OCI-LY1 (cell line): Measurements from ENCODE around the gene MANSC1.

Experiments
- H2AFZ ChIP-seq: fragments of 200-600 bp; sonication (generic), shearing (Covaris generic); 2 replicates; pipeline ENCODE4 v1.6.0; 2014; ENCODE audit warnings: antibody characterized with exemption, mild to moderate bottlenecking, low read length
- H3F3A ChIP-seq: fragments of 200-600 bp; sonication (generic), shearing (Covaris generic); 2 replicates; pipeline ENCODE4 v1.6.0; 2014; ENCODE audit warnings: mild to moderate bottlenecking, antibody characterized with exemption, low read length, moderate library complexity; ENCODE audit not compliant: insufficient read depth
- H3K27ac ChIP-seq: fragments of 200-600 bp; sonication (generic); 2 replicates; pipeline ENCODE4 v1.5.1; 2014; ENCODE audit warnings: low read length, mixed run types, mild to moderate bottlenecking, low read depth; ENCODE audit not compliant: poor library complexity, severe bottlenecking
- H3K27me3 ChIP-seq: fragments of 200-600 bp; sonication (generic); 2 replicates; pipeline ENCODE4 v1.6.0; 2014; ENCODE audit warnings: antibody characterized with exemption, mild to moderate bottlenecking, low read length, moderate library complexity; ENCODE audit not compliant: insufficient read depth
- H3K36me3 ChIP-seq: fragments of 200-600 bp; sonication (generic); 2 replicates; pipeline ENCODE4 v1.6.1; 2014; ENCODE audit warnings: mild to moderate bottlenecking, antibody characterized with exemption, low read length, moderate library complexity, mixed read lengths; ENCODE audit not compliant: insufficient read depth
- H3K4me1 ChIP-seq: fragments of 200-600 bp; sonication (generic); 2 replicates; pipeline ENCODE4 v1.5.1; 2014; ENCODE audit warnings: mild to moderate bottlenecking, low read length, moderate library complexity; ENCODE audit not compliant: insufficient read depth, severe bottlenecking
- H3K4me2 ChIP-seq: fragments of 200-600 bp; sonication (generic), shearing (Covaris generic); 2 replicates; pipeline ENCODE4 v1.6.1; 2014; ENCODE audit warnings: low read length
- H3K4me3 ChIP-seq: fragments of 200-600 bp; sonication (generic); 2 replicates; pipeline ENCODE4 v1.5.1; 2014; ENCODE audit warnings: low read length, low read depth, mild to moderate bottlenecking, mixed read lengths; ENCODE audit not compliant: poor library complexity, severe bottlenecking
- H3K79me2 ChIP-seq: fragments of 200-600 bp; shearing (Covaris generic); 2 replicates; pipeline ENCODE4 v1.6.1; 2016; ENCODE audit warnings: mixed run types, low read length, mixed read lengths; ENCODE audit not compliant: insufficient read depth
- H3K9ac ChIP-seq: fragments of 200-600 bp; sonication (generic), shearing (Covaris generic); 2 replicates; pipeline ENCODE4 v1.6.1; 2014; ENCODE audit warnings: mild to moderate bottlenecking, low read length, mixed read lengths
- H3K9me2 ChIP-seq: fragments of 200-600 bp; sonication (generic), shearing (Covaris generic); 2 replicates; pipeline ENCODE4 v1.6.1; 2014; ENCODE audit warnings: low read depth, mild to moderate bottlenecking, low read length, mixed read lengths
- H3K9me3 ChIP-seq: fragments of 200-600 bp; shearing (Covaris generic); 2 replicates; pipeline ENCODE4 v1.6.1; 2014; ENCODE audit warnings: low read length, mixed read lengths
- H4K20me1 ChIP-seq: fragments of 200-600 bp; sonication (generic), shearing (Covaris generic); 2 replicates; pipeline ENCODE4 v1.6.0; 2016; ENCODE audit warnings: mild to moderate bottlenecking, low read length; ENCODE audit not compliant: insufficient read depth
- EZH2 ChIP-seq: fragments of 200-600 bp; sonication (generic), shearing (Covaris generic); IDR thresholded peaks from 2 replicates; pipeline ENCODE4 v1.8.0; 2017; ENCODE audit warnings: borderline replicate concordance, mixed run types, mild to moderate bottlenecking, antibody characterized with exemption, low read length, moderate library complexity, mixed read lengths
- TF ChIP-seq, protein P1 (sequence below): fragments of 200-600 bp; sonication (generic), shearing (Covaris generic); IDR thresholded peaks from 2 replicates; pipeline ENCODE4 v1.5.1; 2017; ENCODE audit warnings: mild to moderate bottlenecking, antibody characterized with exemption, low read length, moderate library complexity, mixed read lengths

The MANSC1 gene

DNA sequence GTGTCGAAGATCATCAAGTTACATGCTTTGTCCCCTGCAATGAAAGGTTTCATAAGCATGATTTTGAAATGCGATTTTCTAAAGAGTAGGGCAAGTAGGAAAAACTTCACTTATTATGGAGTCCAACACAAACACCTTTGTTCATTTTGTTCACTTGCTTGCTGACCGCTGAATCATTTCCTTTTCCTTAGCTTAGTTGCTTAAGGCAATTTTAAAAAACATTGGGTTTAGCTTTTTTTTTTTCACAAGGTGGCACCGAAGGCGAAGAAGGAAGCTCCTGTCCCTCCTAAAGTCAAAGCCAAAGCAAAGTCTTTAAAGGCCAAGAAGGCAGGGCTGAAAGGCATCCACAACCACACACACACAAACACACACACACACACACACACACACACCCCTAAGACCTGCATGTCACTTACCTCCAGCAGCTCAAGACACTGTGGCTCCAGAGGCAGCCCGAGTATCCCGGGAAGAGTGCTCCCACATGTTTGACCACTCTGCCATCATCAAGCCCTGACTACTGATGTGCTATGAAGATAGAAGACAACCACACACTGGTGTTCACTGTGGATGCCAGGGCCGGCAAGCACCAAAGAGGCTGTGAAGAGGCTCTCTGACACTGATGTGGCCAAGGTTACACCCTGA is 11.4 kb downstream of the MANSC1 start:
- Histone ChIP-seq H3K9me3 (no peaks in the 10 kb centered on the region), H3K9ac (no peak overlapping the region), H3K9me2 (no peaks in the 10 kb centered on the region), H3K4me1 (no peaks in the 10 kb centered on the region), H3K79me2 (no peaks in the 10 kb centered on the region), H3K4me2 (no peak overlapping the region), H3F3A (no peaks in the 10 kb centered on the region), H3K27ac (no peak overlapping the region), H3K4me3 (no peak overlapping the region), H2AFZ (no peak overlapping the region), H3K27me3 (no peaks in the 10 kb centered on the region; the same call in 1 of the 2 replicates), H3K36me3 (no peaks in the 10 kb centered on the region), H4K20me1 (no peaks in the 10 kb centered on the region)
- no peak for TF ChIP-seq EZH2
- TF ChIP-seq, protein P1, sequence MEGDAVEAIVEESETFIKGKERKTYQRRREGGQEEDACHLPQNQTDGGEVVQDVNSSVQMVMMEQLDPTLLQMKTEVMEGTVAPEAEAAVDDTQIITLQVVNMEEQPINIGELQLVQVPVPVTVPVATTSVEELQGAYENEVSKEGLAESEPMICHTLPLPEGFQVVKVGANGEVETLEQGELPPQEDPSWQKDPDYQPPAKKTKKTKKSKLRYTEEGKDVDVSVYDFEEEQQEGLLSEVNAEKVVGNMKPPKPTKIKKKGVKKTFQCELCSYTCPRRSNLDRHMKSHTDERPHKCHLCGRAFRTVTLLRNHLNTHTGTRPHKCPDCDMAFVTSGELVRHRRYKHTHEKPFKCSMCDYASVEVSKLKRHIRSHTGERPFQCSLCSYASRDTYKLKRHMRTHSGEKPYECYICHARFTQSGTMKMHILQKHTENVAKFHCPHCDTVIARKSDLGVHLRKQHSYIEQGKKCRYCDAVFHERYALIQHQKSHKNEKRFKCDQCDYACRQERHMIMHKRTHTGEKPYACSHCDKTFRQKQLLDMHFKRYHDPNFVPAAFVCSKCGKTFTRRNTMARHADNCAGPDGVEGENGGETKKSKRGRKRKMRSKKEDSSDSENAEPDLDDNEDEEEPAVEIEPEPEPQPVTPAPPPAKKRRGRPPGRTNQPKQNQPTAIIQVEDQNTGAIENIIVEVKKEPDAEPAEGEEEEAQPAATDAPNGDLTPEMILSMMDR = no peak

DNA sequence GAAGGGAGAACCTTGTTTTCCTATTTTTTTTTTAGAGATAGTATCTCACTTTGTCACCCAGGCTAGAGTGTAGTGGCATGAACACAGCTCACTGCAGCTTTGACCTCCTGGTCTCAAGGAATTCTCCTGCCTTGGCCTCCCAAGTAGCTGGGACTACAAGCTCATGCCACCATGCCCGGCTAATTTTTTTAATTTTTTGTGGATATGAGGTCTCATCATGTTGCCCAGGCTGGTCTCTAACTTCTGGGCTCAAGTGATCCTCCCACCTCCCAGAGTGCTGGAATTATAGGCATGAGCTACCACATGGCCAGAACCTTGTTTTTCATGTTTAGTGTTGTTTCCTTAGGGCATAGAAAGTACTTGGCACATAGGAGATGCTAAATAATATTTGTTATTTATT is 13.5 kb downstream of the MANSC1 start:
- Histone ChIP-seq H3K27me3 (no peaks in the 10 kb centered on the region; the same call in 1 of the 2 replicates), H3K9me2 (no peaks in the 10 kb centered on the region), H3K4me1 (no peaks in the 10 kb centered on the region), H2AFZ (no peak overlapping the region), H4K20me1 (no peaks in the 10 kb centered on the region), H3K36me3 (no peaks in the 10 kb centered on the region), H3K9ac (no peak overlapping the region), H3F3A (no peaks in the 10 kb centered on the region), H3K79me2 (no peaks in the 10 kb centered on the region), H3K4me3 (no peak overlapping the region), H3K27ac (no peak overlapping the region), H3K9me3 (no peaks in the 10 kb centered on the region), H3K4me2 (no peak overlapping the region)
- TF ChIP-seq, protein P1 = no peak
- TF ChIP-seq EZH2 = no peak

DNA sequence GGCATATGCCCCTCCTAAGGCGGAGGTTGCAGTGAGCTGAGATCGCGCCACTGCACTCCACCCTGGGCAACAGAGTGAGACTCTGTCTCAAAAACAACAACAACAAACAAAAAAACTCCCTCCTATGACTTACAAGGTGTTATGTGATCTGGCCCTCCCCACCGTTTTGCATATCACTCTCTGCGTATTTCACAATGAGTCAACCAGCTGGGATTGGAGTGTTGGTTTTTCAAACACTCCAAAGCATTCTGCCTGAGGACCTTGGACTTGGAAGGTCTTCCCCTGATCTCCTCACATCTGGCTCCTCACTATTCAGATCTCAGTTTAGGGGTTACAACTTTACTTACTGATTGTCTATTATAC is 14.0 kb downstream of the MANSC1 start:
- Histone ChIP-seq H3K79me2 (no peaks in the 10 kb centered on the region), H3K4me3 (no peak overlapping the region), H3K27ac (no peak overlapping the region), H3F3A (no peaks in the 10 kb centered on the region), H2AFZ (no peak overlapping the region), H3K4me1 (no peaks in the 10 kb centered on the region), H3K36me3 (no peaks in the 10 kb centered on the region), H4K20me1 (no peaks in the 10 kb centered on the region), H3K9ac (no peak overlapping the region), H3K9me3 (no peaks in the 10 kb centered on the region), H3K27me3 (no peaks in the 10 kb centered on the region; the same call in 1 of the 2 replicates), H3K9me2 (no peaks in the 10 kb centered on the region), H3K4me2 (no peak overlapping the region)
- TF ChIP-seq EZH2 = no peak
- TF ChIP-seq, protein P1 = no peak
